Omental fat pad (tissue), 4 donors: Measurements from ENCODE around the gene CD52. TPM values are rescaled to one million over a fixed set of nuclear protein-coding genes. Genes with fewer than 3 reads are reported as not detected.

Source experiments
- ATAC-seq: fragments of 150-250 bp; one replicate; pipeline ENCODE4 v1.9.1; 2016; ENCODE audit warnings: mild to moderate bottlenecking, moderate library complexity; ENCODE audit not compliant: low FRiP score
- DNase-seq: peaks from one replicate; pipeline ENCODE4 v3.0.0-alpha.2; 2019; ENCODE audit warnings: low spot score
- CTCF ChIP-seq, 3 donors: fragments of 450-650 bp; IDR thresholded peaks; one replicate each; pipeline ENCODE4 v1.5.1; 2016 to 2017; ENCODE audit warnings: antibody characterized with exemption in 3 of 3, mild to moderate bottlenecking in 3 of 3, moderate library complexity in 2 of 3
- total RNA-seq, 4 donors: library from RNA; depleted of rRNA; stranded (reverse); fragments of >200 nt; gene quantifications; one replicate each; pipeline ENCODE4 v1.1.0, GENCODE V29; 2016

Gene CD52
- total RNA-seq, 4 donors from 2014 or later = 4.3 to 227 (median 13.2) TPM; not detected in 1

GRCh38 chr1:26368006-26368405, 50.2 kb downstream of the CD52 start:
- ATAC-seq (no peak), DNase-seq (no peak)
- TF ChIP-seq CTCF (IDR thresholded peaks at IDR 0.05) = no peak

GRCh38 chr1:26368486-26368885, 50.7 kb downstream of the CD52 start:
- TF ChIP-seq CTCF (IDR thresholded peaks at IDR 0.05) = no peak
- DNase-seq (no peak), ATAC-seq (no peak)

Other genes with a start within 250 kb of the CD52 start
- gene PDIK1L, start 206.1 kb upstream of the CD52 start, total RNA-seq = 1 to 10 TPM; 3.2 to 7.6 (median 4.6) TPM
- 10 to 100 TPM in 2 of 4 donors, 1 to 10 TPM in 2; 4.6 to 20.5 (median 13.2) TPM for gene FAM110D, start 158.9 kb upstream of the CD52 start, total RNA-seq
- gene C1orf232, start 149.0 kb upstream of the CD52 start, total RNA-seq = not detected
- 10 to 100 TPM; 18.4 to 64.1 (median 42.5) TPM for gene ZNF593, start 148.1 kb upstream of the CD52 start, total RNA-seq
- not detected for gene ZNF593OS, start 146.1 kb upstream of the CD52 start, total RNA-seq
- 1 to 10 TPM in 2 of 4 donors, under 1 TPM in 2; 0.75 to 6.0 (median 1.3) TPM for gene CNKSR1, start 140.5 kb upstream of the CD52 start, total RNA-seq
- gene CATSPER4, start 127.4 kb upstream of the CD52 start, total RNA-seq = not detected
- gene CEP85, start 83.8 kb upstream of the CD52 start, total RNA-seq = 1 to 10 TPM; 4.3 to 6.1 (median 5.3) TPM
- 100 to 1,000 TPM in 1 of 4 donors, 10 to 100 TPM in 3; 42.4 to 124 (median 82.4) TPM for gene SH3BGRL3, start 37.9 kb upstream of the CD52 start, total RNA-seq
- gene UBXN11, start 11.3 kb upstream of the CD52 start, total RNA-seq = 10 to 100 TPM; 12.2 to 23.8 (median 17.7) TPM
- not detected for gene CRYBG2, start 36.2 kb downstream of the CD52 start, total RNA-seq
- gene ZNF683, start 54.8 kb downstream of the CD52 start, total RNA-seq = not detected
- not detected for gene LIN28A, start 92.9 kb downstream of the CD52 start, total RNA-seq
- gene DHDDS, start 114.4 kb downstream of the CD52 start, total RNA-seq = 100 to 1,000 TPM in 1 of 4 donors, 10 to 100 TPM in 3; 44.9 to 117 (median 82.8) TPM
- gene HMGN2, start 154.5 kb downstream of the CD52 start, total RNA-seq = 100 to 1,000 TPM; 108 to 161 (median 121) TPM
- gene RPS6KA1, start 211.8 kb downstream of the CD52 start, total RNA-seq = 10 to 100 TPM; 11.4 to 46.1 (median 28.1) TPM